HepG2 (cell line): ENCODE data around the gene OIT3. TPM values are rescaled to one million over a fixed set of nuclear protein-coding genes. Genes with fewer than 3 reads are reported as not detected.

Source experiments
- ATAC-seq: fragments of 200-7000 bp; cut with Tn5 transposase; 3 replicates; pipeline ENCODE4 v1.9.1; 2020; ENCODE audit warnings: mild to moderate bottlenecking, moderate library complexity
- BruUV-seq: library from RNA; stranded (reverse); fragments of 400-500 nt; replicated peaks from 2 replicates; lab custom pipeline; 2021; lab: Mats Ljungman, UMichigan
- CTCF ChIA-PET: fragments of 300-600 bp; formaldehyde crosslinking; extraction: SDS; loops from one replicate; lab custom pipeline; 2021; ENCODE audit warnings: low total read pairs, inconsistent platforms, low intra/inter-chr PET ratio; lab: Yijun Ruan, JAX
- POLR2A ChIA-PET: fragments of 350-600 bp; sonication (Branson Sonifier 250); formaldehyde crosslinking; loops from one replicate; lab custom pipeline; 2020; ENCODE audit warnings: antibody characterized with exemption, inconsistent platforms; lab: Yijun Ruan, JAX
- DNase-seq: peaks from one replicate; pipeline ENCODE4 v3.0.0-alpha.2; 2015; ENCODE audit warnings: low spot score
- FAIRE-seq: peaks from 3 replicates; lab custom pipeline; 2011; peaks lifted over from hg19 to GRCh38; lab: Jason Lieb, UNC
- H2AFZ ChIP-seq: one replicate; pipeline ENCODE4 v1.6.1; 2011; ENCODE audit warnings: low read length, inconsistent platforms
- H3K27ac ChIP-seq: fragments of 300-600 bp; 3 replicates; pipeline ENCODE4 v1.8.0; 2011; ENCODE audit warnings: mixed run types, mild to moderate bottlenecking, mixed read lengths, low read length, inconsistent platforms; ENCODE audit not compliant: insufficient read depth; ENCODE audit errors: extremely low read length
- H3K27me3 ChIP-seq, 2 experiments: fragments of 200-600 bp in 1 of 2; 2 replicates in 1 of 2; 3 replicates in 1 of 2; pipeline versions ENCODE4 v1.6.0 to v1.8.0; 2011; ENCODE audit warnings: low read length in 2 of 2, mild to moderate bottlenecking in 2 of 2, moderate library complexity in 2 of 2, inconsistent platforms in 1 of 2; ENCODE audit not compliant: insufficient read depth in 2 of 2, control insufficient read depth in 1 of 2
- H3K36me3 ChIP-seq, 2 experiments: fragments of 200-600 bp in 1 of 2; replicated peaks in 1 of 2; 2 replicates in 1 of 2; 3 replicates in 1 of 2; pipeline versions ENCODE4 v1.5.1 to v1.8.0; 2011; ENCODE audit warnings: low read length in 2 of 2, inconsistent platforms in 1 of 2; ENCODE audit not compliant: insufficient read depth in 2 of 2, control insufficient read depth in 1 of 2
- H3K4me1 ChIP-seq: 2 replicates; pipeline ENCODE4 v1.5.1; 2012; ENCODE audit warnings: low read length, inconsistent platforms; ENCODE audit not compliant: insufficient read depth
- H3K4me2 ChIP-seq: 2 replicates; pipeline ENCODE4 v1.6.0; 2011; ENCODE audit warnings: low read depth, low read length, inconsistent platforms
- H3K4me3 ChIP-seq, 3 experiments: fragments of 200-600 bp in 1 of 3; sonication (generic), shearing (Covaris generic) in 1 of 3; replicated peaks in 1 of 3; 2 replicates each; pipeline ENCODE4 v1.5.1; 2011 to 2016; ENCODE audit warnings: low read length in 3 of 3, inconsistent platforms in 2 of 3, low read depth in 2 of 3, mild to moderate bottlenecking in 2 of 3, control low read depth in 1 of 3, mixed read lengths in 1 of 3; ENCODE audit not compliant: insufficient read depth in 1 of 3
- H3K79me2 ChIP-seq: one replicate; pipeline ENCODE4 v1.6.1; 2011; ENCODE audit warnings: low read length, inconsistent platforms; ENCODE audit not compliant: insufficient read depth
- H3K9ac ChIP-seq: 2 replicates; pipeline ENCODE4 v1.6.0; 2011; ENCODE audit warnings: mild to moderate bottlenecking, low read depth, low read length, inconsistent platforms; ENCODE audit not compliant: insufficient read depth
- H3K9me3 ChIP-seq: 2 replicates; pipeline ENCODE4 v1.5.1; 2012; ENCODE audit warnings: mild to moderate bottlenecking, low read length
- H4K20me1 ChIP-seq: 2 replicates; pipeline ENCODE4 v1.6.0; 2011; ENCODE audit warnings: inconsistent platforms, mild to moderate bottlenecking, low read length, moderate library complexity; ENCODE audit not compliant: insufficient read depth
- ELF3 ChIP-seq: IDR thresholded peaks from 2 replicates; pipeline ENCODE4 v1.6.1; 2016; ENCODE audit warnings: missing genetic modification reagents, missing compliant biosample characterization
- ERF ChIP-seq: IDR thresholded peaks from 2 replicates; pipeline ENCODE4 v1.6.1; 2018; ENCODE audit warnings: missing biosample characterization, missing genetic modification reagents
- KLF11 ChIP-seq: IDR thresholded peaks from 2 replicates; pipeline ENCODE4 v1.6.1; 2016; ENCODE audit warnings: missing compliant biosample characterization
- MAFF ChIP-seq: IDR thresholded peaks from 2 replicates; pipeline ENCODE4 v1.6.1; 2011; ENCODE audit warnings: low read depth, low read length, improper control_type of control experiment
- MAFK ChIP-seq, 2 experiments: IDR thresholded peaks in 1 of 2; conservative IDR thresholded peaks in 1 of 2; 2 replicates each; pipeline ENCODE4 v1.6.1; 2011; ENCODE audit warnings: improper control_type of control experiment in 2 of 2, low read length in 2 of 2
- MTF1 ChIP-seq: sonication (generic); formaldehyde crosslinking; IDR thresholded peaks from 2 replicates; pipeline ENCODE4 v1.5.0; 2020; ENCODE audit warnings: missing genetic modification reagents
- U2AF2 ChIP-seq: fragments of 200-400 bp; formaldehyde crosslinking; IDR thresholded peaks from 2 replicates; pipeline ENCODE4 v1.6.1; 2017; ENCODE audit warnings: low read depth, mild to moderate bottlenecking, low read length
- ZBTB1 ChIP-seq: sonication (generic); formaldehyde crosslinking; IDR thresholded peaks from 2 replicates; pipeline ENCODE4 v1.4.0; 2020; ENCODE audit warnings: missing genetic modification reagents, borderline replicate concordance
- ZNF367 ChIP-seq: sonication (generic); formaldehyde crosslinking; IDR thresholded peaks from 2 replicates; pipeline ENCODE4 v1.4.0; 2020; ENCODE audit warnings: missing genetic modification reagents, borderline replicate concordance
- ZNF652 ChIP-seq: IDR thresholded peaks from 2 replicates; pipeline ENCODE4 v1.6.1; 2016; ENCODE audit warnings: low read depth, borderline replicate concordance
- ZSCAN21 ChIP-seq: sonication (generic); formaldehyde crosslinking; IDR thresholded peaks from 2 replicates; pipeline ENCODE4 v1.8.0; 2022; ENCODE audit warnings: mild to moderate bottlenecking, missing genetic modification reagents, moderate library complexity, borderline replicate concordance
- WGBS: methylation state at CpG from one replicate; pipeline ENCODE4 v1.1.6; 2017; ENCODE audit warnings: low lambda C conversion rate; 5-methylcytosine and 5-hydroxymethylcytosine counted together
- in situ Hi-C: cut with HindIII; loops from 2 replicates; pipeline ENCODE4 v1.10.0; 2017; ENCODE audit warnings: low pct_unique_long_range_greater_than_20kb; ENCODE audit not compliant: extremely low pct_ligation_motif_present
- intact Hi-C: fragments of 100-400 bp; cut with micrococcal nuclease; formaldehyde crosslinking; loops from one replicate; pipeline ENCODE4 v1.10.0; 2022; ENCODE audit not compliant: unreplicated experiment
- polyA plus RNA-seq, 8 experiments: library from polyadenylated mRNA; depleted of rRNA in 3 of 8; stranded (reverse) in 7 of 8; unstranded in 1 of 8; fragments of >200 nt; fragmentation: Illumina TruSeq in 4 of 8; extraction: Trizol in 4 of 8; gene quantifications; 2 replicates each; pipeline versions ENCODE4 v1.2.1 to v1.2.3, GENCODE V29; 2011 to 2016; ENCODE audit warnings: low read depth in 4 of 8, missing spikeins in 1 of 8, mixed read lengths in 1 of 8; ENCODE audit not compliant: insufficient read depth in 1 of 8
- total RNA-seq, 5 experiments: library from RNA; depleted of rRNA; stranded (reverse); fragments of >200 nt; fragmentation: Illumina TruSeq; extraction: Trizol; gene quantifications; 2 replicates each; pipeline ENCODE4 v1.2.3, GENCODE V29; 2016; ENCODE audit warnings: low read depth in 1 of 5
- TF ChIP-seq, protein P1 (sequence below): sonication (generic); formaldehyde crosslinking; IDR thresholded peaks from 2 replicates; pipeline ENCODE4 v1.4.0; 2020; ENCODE audit warnings: missing genetic modification reagents, borderline replicate concordance

The OIT3 gene
- total and polyA plus RNA-seq, 2 of the 13 experiments (the other 11 are each of a cell fraction or from before 2014, with no cell fraction given), result not detected

DNA sequence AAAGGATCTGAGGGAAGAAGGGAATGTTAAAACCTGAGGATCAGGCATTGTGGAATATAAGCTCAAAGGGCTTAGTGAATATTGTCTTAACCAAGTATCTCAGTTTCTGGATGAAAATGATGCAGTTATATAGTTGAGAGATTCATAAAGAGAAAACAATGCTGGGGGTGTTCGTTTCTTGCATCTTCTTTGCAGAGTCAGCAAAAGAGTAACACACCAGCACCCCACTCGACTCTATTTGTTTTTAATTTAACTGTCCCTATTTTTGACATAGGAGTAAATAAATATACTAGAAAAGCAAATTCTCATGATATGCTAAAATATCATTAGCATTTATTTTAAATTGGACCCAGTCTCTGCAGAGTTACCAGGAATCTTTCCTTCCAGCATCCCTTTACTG is 7.6 kb upstream of the OIT3 start:
- intact Hi-C loops (no loop called here), in situ Hi-C loops (no loop called here)
- FAIRE-seq (no peak), DNase-seq (no peak), ATAC-seq (no peak)
- POLR2A ChIA-PET, result no interaction called here
- Histone ChIP-seq H3K27ac (no peak overlapping the region), H3K36me3 (peaks cover 3% of the 10 kb centered on the region in 2 experiments; a peak in 2 of 5 replicates), H3K4me2 (no peak overlapping the region), H2AFZ (no peak overlapping the region), H3K4me1 (no peaks in the 10 kb centered on the region), H4K20me1 (no peaks in the 10 kb centered on the region), H3K27me3 (no peaks in the 10 kb centered on the region), H3K79me2 (no peaks in the 10 kb centered on the region), H3K9me3 (no peaks in the 10 kb centered on the region), H3K4me3 (no peak overlapping the region), H3K9ac (no peak overlapping the region)
- WGBS, result 88% methylated on average over 2 of the region's 2 CpGs
- TF ChIP-seq ERF (CRISPR knock-in tag) (no peak), ZNF367 (no peak), U2AF2 (no peak), ZNF652 (CRISPR knock-in tag) (no peak), ELF3 (CRISPR knock-in tag) (no peak), MAFF (peak; percentile 72), ZBTB1 (CRISPR knock-in tag) (no peak), MTF1 (CRISPR knock-in tag) (no peak), MAFK (conservative IDR thresholded peaks at IDR 0.05 in 1 of 2, IDR thresholded peaks at IDR 0.05 in 1 of 2; ENCODE audit: low read length in 2 of 2) (peak; percentile 59 to 89; a peak in 3 of 4 replicates), KLF11 (CRISPR knock-in tag) (no peak), ZSCAN21 (no peak)
- TF ChIP-seq, protein P1, sequence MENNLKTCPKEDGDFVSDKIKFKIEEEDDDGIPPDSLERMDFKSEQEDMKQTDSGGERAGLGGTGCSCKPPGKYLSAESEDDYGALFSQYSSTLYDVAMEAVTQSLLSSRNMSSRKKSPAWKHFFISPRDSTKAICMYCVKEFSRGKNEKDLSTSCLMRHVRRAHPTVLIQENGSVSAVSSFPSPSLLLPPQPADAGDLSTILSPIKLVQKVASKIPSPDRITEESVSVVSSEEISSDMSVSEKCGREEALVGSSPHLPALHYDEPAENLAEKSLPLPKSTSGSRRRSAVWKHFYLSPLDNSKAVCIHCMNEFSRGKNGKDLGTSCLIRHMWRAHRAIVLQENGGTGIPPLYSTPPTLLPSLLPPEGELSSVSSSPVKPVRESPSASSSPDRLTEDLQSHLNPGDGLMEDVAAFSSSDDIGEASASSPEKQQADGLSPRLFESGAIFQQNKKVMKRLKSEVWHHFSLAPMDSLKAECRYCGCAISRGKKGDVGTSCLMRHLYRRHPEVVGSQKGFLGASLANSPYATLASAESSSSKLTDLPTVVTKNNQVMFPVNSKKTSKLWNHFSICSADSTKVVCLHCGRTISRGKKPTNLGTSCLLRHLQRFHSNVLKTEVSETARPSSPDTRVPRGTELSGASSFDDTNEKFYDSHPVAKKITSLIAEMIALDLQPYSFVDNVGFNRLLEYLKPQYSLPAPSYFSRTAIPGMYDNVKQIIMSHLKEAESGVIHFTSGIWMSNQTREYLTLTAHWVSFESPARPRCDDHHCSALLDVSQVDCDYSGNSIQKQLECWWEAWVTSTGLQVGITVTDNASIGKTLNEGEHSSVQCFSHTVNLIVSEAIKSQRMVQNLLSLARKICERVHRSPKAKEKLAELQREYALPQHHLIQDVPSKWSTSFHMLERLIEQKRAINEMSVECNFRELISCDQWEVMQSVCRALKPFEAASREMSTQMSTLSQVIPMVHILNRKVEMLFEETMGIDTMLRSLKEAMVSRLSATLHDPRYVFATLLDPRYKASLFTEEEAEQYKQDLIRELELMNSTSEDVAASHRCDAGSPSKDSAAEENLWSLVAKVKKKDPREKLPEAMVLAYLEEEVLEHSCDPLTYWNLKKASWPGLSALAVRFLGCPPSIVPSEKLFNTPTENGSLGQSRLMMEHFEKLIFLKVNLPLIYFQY (CRISPR knock-in tag), result no peak
- no TSS peak for BruUV-seq
- CTCF ChIA-PET, result no interaction called here
